Heart right ventricle (tissue), 16 donors: Measurements from ENCODE around the gene IMMP2L. TPM values are rescaled to one million over a fixed set of nuclear protein-coding genes. Genes with fewer than 3 reads are reported as not detected.

Source experiments
- ATAC-seq, 8 donors: fragments of 200-7000 bp; cut with Tn5 transposase; one replicate each; pipeline ENCODE4 v1.9.1; 2020; ENCODE audit warnings: mild to moderate bottlenecking in 8 of 8, moderate library complexity in 8 of 8, moderate number of reproducible peaks in 1 of 8
- DNase-seq, 2 donors: peaks; one replicate each; pipeline ENCODE4 v3.0.0-alpha.2; 2020
- H3K27ac ChIP-seq, 10 donors: fragments of 200-600 bp; sonication (generic) in 2 of 10; one replicate each; pipeline versions ENCODE4 v1.5.0 to v1.8.0; 2020 to 2022; ENCODE audit warnings: mild to moderate bottlenecking in 3 of 10
- H3K27me3 ChIP-seq, 7 donors: fragments of 200-600 bp; one replicate each; pipeline ENCODE4 v1.8.0; 2021 to 2022; ENCODE audit warnings: mild to moderate bottlenecking in 2 of 7
- H3K36me3 ChIP-seq, 9 donors: fragments of 200-600 bp; sonication (generic) in 1 of 9; one replicate each; pipeline versions ENCODE4 v1.5.0 to v1.8.0; 2020 to 2022; ENCODE audit warnings: mild to moderate bottlenecking in 2 of 9
- H3K4me1 ChIP-seq, 9 donors: fragments of 200-600 bp; sonication (generic) in 1 of 9; one replicate each; pipeline versions ENCODE4 v1.5.0 to v1.8.0; 2020 to 2022; ENCODE audit warnings: mild to moderate bottlenecking in 4 of 9
- H3K4me3 ChIP-seq, 10 donors: fragments of 200-600 bp; sonication (generic) in 2 of 10; one replicate each; pipeline versions ENCODE4 v1.5.0 to v1.8.0; 2020 to 2022; ENCODE audit warnings: mild to moderate bottlenecking in 7 of 10, moderate library complexity in 2 of 10
- H3K9me3 ChIP-seq, 11 donors: fragments of 200-600 bp in 10 of 11; sonication (generic) in 2 of 11; one replicate each; pipeline versions ENCODE4 v1.5.0 to v1.8.0; 2013 to 2022; ENCODE audit warnings: mild to moderate bottlenecking in 2 of 11, control low read depth in 1 of 11, moderate library complexity in 1 of 11
- CTCF ChIP-seq, 9 donors: fragments of 200-600 bp; sonication (generic) in 2 of 9; IDR thresholded peaks; one replicate each; pipeline versions ENCODE4 v1.5.0 to v1.8.0; 2021 to 2022; ENCODE audit warnings: antibody characterized with exemption in 9 of 9, mild to moderate bottlenecking in 5 of 9, moderate library complexity in 1 of 9
- WGBS, 2 donors: extraction: QIAGEN DNeasy Blood & Tissue Kit; methylation state at CpG; one replicate each; pipeline ENCODE4 v1.1.7; 2013; ENCODE audit warnings: inconsistent platforms in 1 of 2; 5-methylcytosine and 5-hydroxymethylcytosine counted together
- intact Hi-C, 10 donors: fragments of 100-400 bp; cut with DNase I; formaldehyde crosslinking; loops; one replicate each; pipeline versions ENCODE4 v1.11.1 to v1.14.2; 2022
- polyA plus RNA-seq, 2 donors: library from polyadenylated mRNA; stranded (reverse); fragments of 200-250 nt; gene quantifications; one replicate each; pipeline ENCODE4 v1.2.3, GENCODE V29; 2013
- total RNA-seq, 10 donors: library from RNA; stranded (reverse); fragmentation: NEBNext Ultra II Directional in 3 of 10; extraction: Animal tissue kit (Norgen Biotek cat#: 25700) in 3 of 10; gene quantifications; one replicate each; pipeline versions ENCODE4 v1.2.1 to v1.2.4, GENCODE V29; 2021 to 2023
- donor health status: Arrhythmogenic right ventricular cardiomyopathy.
- donor health status: ischemic (EF 13 %, LVEDD 7.1; RV severe dilation, severe dysfunction).
- donor health status: healthy with polysubstance abuse.
- donor health status: DM: no; HTN: yes; CAD: no.
- donor health status: DM: no; HTN: no; CAD: no.
- donor health status: ischemic (EF 25% LVEDD 6.9; RV normal size, moderate dysfunction).
- donor health status: ischemic (EF 25% LVEDD 5.7; RV mildly dilated, moderate dysfunction).
- donor health status: healthy.
- donor health status: DM: yes; HTN: yes; CAD: no.
- donor health status: Ischemic cardiomyopathy.
- donor health status: ischemic (EF 35%, LVEDD 5.7; RV mildly dilated, moderate dysfunction).
- donor health status: nonischemic (EF 11% LVEDD 7.7; RV severe dilation, severe dysfunction).
- donor health status: DM: yes; HTN: yes; CAD: no.
- donor health status: PGD.
- donor health status: ischemic (EF 29% LVEDD 5.4; RV normal size, mild dysfunction).
- donor health status: nonischemic (EF 23%, LVEDD 6.1; RV moderate dilation, normal function).

Gene IMMP2L
- total and polyA plus RNA-seq, 12 donors, result 4.3 to 20.8 (median 17.3) TPM

- DNase-seq, result no peak
- no peak for TF ChIP-seq CTCF (IDR thresholded peaks at IDR 0.05)
- Histone ChIP-seq H3K27me3 (no peaks in the 10 kb centered on the region), H3K4me1 (no peaks in the 10 kb centered on the region), H3K27ac (no peak overlapping the region), H3K9me3 (peaks cover 0 to 2% (median 0%) of the 10 kb centered on the region in 11 donors), H3K4me3 (no peak overlapping the region), H3K36me3 (no peaks in the 10 kb centered on the region)
- WGBS, 2 donors, result 63 to 74% methylated on average over 2 of the region's 2 CpGs
- ATAC-seq, result peak in 1 of 8 donors; percentile 43
- intact Hi-C loops, result no loop called here
These were observed 599.9 kb downstream of the IMMP2L start for GRCh38 chr7:110962374-110962773.

- no peak for TF ChIP-seq CTCF (IDR thresholded peaks at IDR 0.05)
- no peak for ATAC-seq
- DNase-seq, result no peak
- H3K9me3 ChIP-seq, result peaks cover 0 to 2% (median 0%) of the 10 kb centered on the region in 11 donors
- no peak overlapping the region for H3K27ac ChIP-seq
- intact Hi-C loops, result no loop called here
- H3K36me3 ChIP-seq, result no peaks in the 10 kb centered on the region
- H3K27me3 ChIP-seq, result no peaks in the 10 kb centered on the region
- H3K4me1 ChIP-seq, result no peaks in the 10 kb centered on the region
- H3K4me3 ChIP-seq, result no peak overlapping the region
These were observed 601.5 kb downstream of the IMMP2L start for GRCh38 chr7:110960811-110961210.

- no peak overlapping the region for H3K4me3 ChIP-seq
- no peaks in the 10 kb centered on the region for H3K36me3 ChIP-seq
- H3K9me3 ChIP-seq, result no peaks in the 10 kb centered on the region
- peak in 3 of 8 donors; percentile 62 to 76 (median 71) for ATAC-seq
- H3K4me1 ChIP-seq, result peaks cover 0 to 31% (median 7%) of the 10 kb centered on the region in 9 donors
- DNase-seq, result no peak
- no peak for TF ChIP-seq CTCF (IDR thresholded peaks at IDR 0.05)
- no peaks in the 10 kb centered on the region for H3K27me3 ChIP-seq
- intact Hi-C loops, result loop anchor here in 1 of 10 donors (10.0 kb wide), 1 partner anchor 147 kb away; the partner anchor contains the start of gene LRRN3
- H3K27ac ChIP-seq, result peak overlapping the region in 1 of 10 donors; percentile 23
These were observed 614.0 kb downstream of the IMMP2L start for GRCh38 chr7:110948280-110948679.

- intact Hi-C loops, result loop anchor here in 1 of 10 donors (10.0 kb wide), 1 partner anchor 147 kb away; the partner anchor contains the start of gene LRRN3
These were observed 614.9 kb downstream of the IMMP2L start for GRCh38 chr7:110947408-110947807.

More at GRCh38 chr7:110947408-110947807, 614.9 kb downstream of the IMMP2L start:
- DNase-seq (no peak), ATAC-seq (no peak)
- 84 to 85% methylated on average over 3 of the region's 3 CpGs for WGBS, 2 donors
- H3K27ac ChIP-seq, result no peak overlapping the region
- no peaks in the 10 kb centered on the region for H3K27me3 ChIP-seq
- no peaks in the 10 kb centered on the region for H3K9me3 ChIP-seq
- H3K36me3 ChIP-seq, result no peaks in the 10 kb centered on the region
- TF ChIP-seq CTCF (IDR thresholded peaks at IDR 0.05), result no peak
- peaks cover 0 to 33% (median 8%) of the 10 kb centered on the region in 9 donors for H3K4me1 ChIP-seq
- H3K4me3 ChIP-seq, result no peak overlapping the region
